ENCODE measurements around the gene SMG5.

Gene SMG5

GRCh38 chr1:156282479-156283222 is at the start of gene SMG5:
SMG5 (minus strand) TSS chr1:156282825; CDS start chr1:156282680, 145 bp downstream.
- peak; percentile 95 for DNase-seq (ENCODE audit: low spot score)

- peak; percentile 35 for DNase-seq (ENCODE audit: low spot score)
Measured at GRCh38 chr1:156323179-156323578, 40.6 kb upstream of the SMG5 start.

- DNase-seq (ENCODE audit: low spot score) = no peak
Measured at GRCh38 chr1:156320560-156320959, 37.9 kb upstream of the SMG5 start.

- DNase-seq (ENCODE audit: low spot score) = peak; percentile 37
Measured at GRCh38 chr1:156319664-156320063, 37.0 kb upstream of the SMG5 start.

GRCh38 chr1:156316909-156317308 is 34.3 kb upstream of the SMG5 start:
- DNase-seq (ENCODE audit: low spot score) = no peak

- no peak for DNase-seq (ENCODE audit: low spot score)
Measured at GRCh38 chr1:156310962-156311361, 28.3 kb upstream of the SMG5 start.

GRCh38 chr1:156308078-156308477 is 25.5 kb upstream of the SMG5 start:
- peak; percentile 60 for DNase-seq (ENCODE audit: low spot score)

- no peak for DNase-seq (ENCODE audit: low spot score)
Measured at GRCh38 chr1:156305215-156305614, 22.6 kb upstream of the SMG5 start.

GRCh38 chr1:156303241-156303640 is 20.6 kb upstream of the SMG5 start:
- no peak for DNase-seq (ENCODE audit: low spot score)

- DNase-seq (ENCODE audit: low spot score) = no peak
Measured at GRCh38 chr1:156298852-156299357, 16.3 kb upstream of the SMG5 start, which contains the start of gene VHLL. VHLL (minus strand) TSS chr1:156299307; CDS start chr1:156299189, 118 bp downstream.

- peak; percentile 79 for DNase-seq (ENCODE audit: low spot score)
Measured at GRCh38 chr1:156295391-156295947, 12.8 kb upstream of the SMG5 start, which contains the start of gene GLMP. GLMP (minus strand) TSS chr1:156295679; CDS start chr1:156295645, 34 bp downstream.

GRCh38 chr1:156293895-156294294 is 11.3 kb upstream of the SMG5 start:
- DNase-seq (ENCODE audit: low spot score) = no peak

GRCh38 chr1:156293098-156293434 is 10.4 kb upstream of the SMG5 start:
- DNase-seq (ENCODE audit: low spot score) = no peak

GRCh38 chr1:156291226-156292061 is 8.8 kb upstream of the SMG5 start:
- DNase-seq (ENCODE audit: low spot score) = peak; percentile 93

GRCh38 chr1:156289857-156290256 is 7.2 kb upstream of the SMG5 start:
- DNase-seq (ENCODE audit: low spot score) = no peak

- DNase-seq (ENCODE audit: low spot score) = no peak
Measured at GRCh38 chr1:156286061-156286460, 3.4 kb upstream of the SMG5 start.

- no peak for DNase-seq (ENCODE audit: low spot score)
Measured at GRCh38 chr1:156285437-156285836, 2.8 kb upstream of the SMG5 start.

- DNase-seq (ENCODE audit: low spot score) = no peak
Measured at GRCh38 chr1:156284757-156285156, 2.1 kb upstream of the SMG5 start.

GRCh38 chr1:156284112-156284511 is 1.5 kb upstream of the SMG5 start, which contains the start of gene TMEM79:
TMEM79 (plus strand) TSS chr1:156284325; CDS start chr1:156285227, 902 bp downstream.
- DNase-seq (ENCODE audit: low spot score) = no peak

- DNase-seq (ENCODE audit: low spot score) = no peak
Measured at GRCh38 chr1:156283521-156283920, 896 bp upstream of the SMG5 start.

- DNase-seq (ENCODE audit: low spot score) = no peak
Measured at GRCh38 chr1:156281693-156282478, 739 bp downstream of the SMG5 start.

GRCh38 chr1:156281281-156281680 is 1.3 kb downstream of the SMG5 start:
- DNase-seq (ENCODE audit: low spot score) = peak; percentile 76
